Measurements from ENCODE around the gene POU3F2. TPM values are rescaled to one million over a fixed set of nuclear protein-coding genes. Genes with fewer than 3 reads are reported as not detected.
A peak's percentile ranks its signal among the peaks of the same experiment; 100 is the strongest.

POU3F2 gene
- total and polyA plus RNA-seq, 5 experiments from 2014 or later, result not detected

- DNase-seq (peak in 1 of 10 donors; percentile 34), ATAC-seq (peak; percentile 43 to 48)
- Mint-ChIP-seq H3K4me1 (peaks cover 43 to 72% (median 53%) of the 10 kb centered on the region in 4 donors), H3K9me3 (peaks cover 0 to 8% (median 0%) of the 10 kb centered on the region in 9 donors), H3K4me3 (peak overlapping the region; percentile 91 to 99 (median 94)), H3K27ac (no peak overlapping the region), H3K36me3 (peaks cover 0 to 17% (median 12%) of the 10 kb centered on the region in 3 donors), H3K27me3 (peaks cover 58 to 95% (median 70%) of the 10 kb centered on the region in 5 donors)
- POLR2A ChIA-PET, result no interaction called here
These were observed 1.4 kb upstream of the POU3F2 start for GRCh38 chr6:98833057-98833306.

DNA sequence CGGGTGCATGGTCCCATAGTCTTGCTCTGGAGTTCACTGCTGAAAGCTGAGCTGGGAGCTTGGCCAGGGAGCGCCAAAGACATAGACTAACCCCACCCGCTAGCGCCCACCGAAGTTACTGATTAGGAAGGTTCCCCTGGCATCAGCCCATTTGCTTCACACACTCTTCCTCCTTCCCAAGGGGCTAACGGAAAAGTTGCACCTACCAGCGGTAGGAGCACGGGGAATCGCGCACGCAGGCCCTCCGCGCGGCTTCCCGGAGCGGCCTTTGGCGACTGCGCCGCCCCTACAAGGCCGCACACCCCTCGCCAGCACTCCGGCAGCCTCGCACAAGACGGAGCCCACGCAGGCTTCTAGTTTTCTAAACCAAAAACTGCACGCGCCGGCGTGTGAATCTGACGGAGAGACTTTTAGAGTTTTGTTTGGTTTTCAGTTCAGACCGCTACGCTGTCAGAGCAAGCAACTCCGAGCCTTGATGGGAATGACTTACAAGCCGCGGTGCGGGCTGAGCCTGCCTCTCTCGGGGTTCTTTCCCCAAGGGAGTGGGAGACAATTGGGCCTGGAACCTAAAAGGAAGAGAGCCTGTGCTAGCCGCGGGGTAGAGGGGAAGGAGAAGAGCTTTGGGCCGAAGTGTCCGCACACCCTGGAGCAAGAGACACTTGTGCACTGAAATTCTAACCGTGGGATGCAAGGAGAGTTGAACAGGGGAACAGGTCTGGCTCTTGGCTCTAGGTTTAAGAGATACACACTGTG is 891 bp upstream of the POU3F2 start:
- Mint-ChIP-seq H3K4me1 (peaks cover 39 to 67% (median 50%) of the 10 kb centered on the region in 4 donors), H3K36me3 (peaks cover 0 to 17% (median 12%) of the 10 kb centered on the region in 3 donors), H3K27ac (peak overlapping the region in 5 of 10 donors; percentile 11 to 40 (median 31)), H3K27me3 (peaks cover 58 to 95% (median 70%) of the 10 kb centered on the region in 5 donors), H3K4me3 (peak overlapping the region; percentile 91 to 99 (median 94)), H3K9me3 (peaks cover 0 to 8% (median 0%) of the 10 kb centered on the region in 9 donors)
- peak; percentile 18 to 28 for ATAC-seq
- DNase-seq, result peak in 1 of 10 donors; percentile 42
- POLR2A ChIA-PET, result no interaction called here

GRCh38 chr6:98835149-98836024 is 1.0 kb downstream of the POU3F2 start:
- H3K4me3 Mint-ChIP-seq, result peak overlapping the region; percentile 49 to 77 (median 62)
- H3K27me3 Mint-ChIP-seq, result peaks cover 54 to 95% (median 71%) of the 10 kb centered on the region in 5 donors
- H3K27ac Mint-ChIP-seq, result peak overlapping the region in 2 of 10 donors; percentile 62 to 66
- ATAC-seq (peak in 1 of 2 donors; percentile 6), DNase-seq (no peak)
- peaks cover 0 to 8% (median 0%) of the 10 kb centered on the region in 9 donors for H3K9me3 Mint-ChIP-seq
- peaks cover 36 to 55% (median 41%) of the 10 kb centered on the region in 4 donors for H3K4me1 Mint-ChIP-seq
- H3K36me3 Mint-ChIP-seq, result peaks cover 0 to 17% (median 12%) of the 10 kb centered on the region in 3 donors
- POLR2A ChIA-PET, result no interaction called here

- ATAC-seq (no peak), DNase-seq (no peak)
- H3K9me3 Mint-ChIP-seq, result peaks cover 0 to 8% (median 0%) of the 10 kb centered on the region in 9 donors
- POLR2A ChIA-PET, result no interaction called here
- H3K4me1 Mint-ChIP-seq, result peaks cover 31 to 46% (median 34%) of the 10 kb centered on the region in 4 donors
- peak overlapping the region in 9 of 10 donors; percentile 49 to 77 (median 66) for H3K4me3 Mint-ChIP-seq
- peaks cover 0 to 17% (median 7%) of the 10 kb centered on the region in 3 donors for H3K36me3 Mint-ChIP-seq
- H3K27ac Mint-ChIP-seq, result peak overlapping the region in 2 of 10 donors; percentile 19 to 66
- peaks cover 51 to 95% (median 68%) of the 10 kb centered on the region in 5 donors for H3K27me3 Mint-ChIP-seq
These were observed 1.9 kb downstream of the POU3F2 start for GRCh38 chr6:98836025-98836961.

DNA sequence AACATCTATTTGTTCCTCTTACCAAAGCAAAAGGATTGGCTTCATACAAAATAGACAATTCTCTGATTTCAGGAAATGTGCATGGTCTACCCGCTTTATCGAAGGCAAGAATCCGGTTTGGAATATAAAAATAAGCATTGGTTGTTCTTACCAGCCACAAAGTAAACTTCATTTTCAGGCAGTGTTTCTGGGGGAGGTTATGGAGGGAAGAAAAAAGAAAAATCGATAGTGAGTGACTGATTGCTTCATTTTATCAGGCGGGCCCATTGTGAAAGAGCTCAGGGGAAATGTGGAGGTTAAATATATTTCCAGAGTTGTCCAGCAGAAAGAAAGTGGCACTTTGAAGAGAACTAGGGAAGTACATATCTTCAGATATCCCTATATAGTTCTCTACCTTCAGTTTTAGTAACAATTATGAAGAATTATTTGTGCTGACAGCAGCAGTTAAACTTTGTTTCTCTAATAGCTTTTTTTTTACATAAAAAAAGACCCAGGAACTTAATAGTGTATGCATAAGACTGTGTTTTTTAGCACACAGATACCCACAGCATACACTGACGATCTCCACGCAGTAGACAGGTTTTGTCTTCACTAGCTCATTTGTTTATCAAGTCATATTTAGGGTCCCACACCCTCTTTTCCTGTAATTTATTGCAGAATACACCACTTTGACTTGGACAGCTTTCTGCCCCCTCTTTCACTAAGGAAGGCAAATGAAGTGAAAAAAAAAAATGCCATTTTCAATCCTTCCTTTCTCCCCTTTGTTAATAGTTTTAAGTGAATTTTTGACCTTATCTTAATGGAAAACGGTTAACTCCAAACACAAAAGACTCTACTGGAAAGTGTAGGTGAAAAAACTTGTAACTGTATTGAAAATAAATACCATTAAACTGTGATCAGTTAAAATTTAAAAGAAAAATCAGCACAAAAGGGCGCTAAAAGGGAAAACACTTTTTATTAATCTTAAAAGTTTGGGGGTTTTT is 2.9 kb downstream of the POU3F2 start:
- Mint-ChIP-seq H3K27me3 (peaks cover 55 to 95% (median 72%) of the 10 kb centered on the region in 5 donors), H3K4me1 (peaks cover 27 to 36% (median 28%) of the 10 kb centered on the region in 4 donors), H3K36me3 (peaks cover 0 to 17% (median 7%) of the 10 kb centered on the region in 3 donors), H3K4me3 (peak overlapping the region in 7 of 10 donors; percentile 6 to 61 (median 20)), H3K27ac (no peak overlapping the region), H3K9me3 (peaks cover 0 to 8% (median 0%) of the 10 kb centered on the region in 9 donors)
- POLR2A ChIA-PET, result no interaction called here
- DNase-seq (no peak), ATAC-seq (no peak)

GRCh38 chr6:98838032-98838431 is 3.7 kb downstream of the POU3F2 start:
- peaks cover 24 to 34% (median 26%) of the 10 kb centered on the region in 4 donors for H3K4me1 Mint-ChIP-seq
- POLR2A ChIA-PET, result no interaction called here
- DNase-seq (no peak), ATAC-seq (no peak)
- H3K27me3 Mint-ChIP-seq, result peaks cover 53 to 95% (median 71%) of the 10 kb centered on the region in 5 donors
- no peak overlapping the region for H3K27ac Mint-ChIP-seq
- H3K4me3 Mint-ChIP-seq, result no peak overlapping the region
- H3K9me3 Mint-ChIP-seq, result peaks cover 0 to 8% (median 0%) of the 10 kb centered on the region in 9 donors
- peaks cover 0 to 17% (median 10%) of the 10 kb centered on the region in 3 donors for H3K36me3 Mint-ChIP-seq

- Mint-ChIP-seq H3K9me3 (peaks cover 0 to 8% (median 0%) of the 10 kb centered on the region in 9 donors), H3K4me3 (no peak overlapping the region), H3K27me3 (peaks cover 48 to 95% (median 67%) of the 10 kb centered on the region in 5 donors), H3K27ac (no peak overlapping the region), H3K4me1 (peaks cover 19 to 34% (median 22%) of the 10 kb centered on the region in 4 donors), H3K36me3 (peaks cover 0 to 17% (median 6%) of the 10 kb centered on the region in 3 donors)
- POLR2A ChIA-PET, result no interaction called here
- ATAC-seq (no peak), DNase-seq (no peak)
These were observed 4.6 kb downstream of the POU3F2 start for GRCh38 chr6:98838975-98839374.

GRCh38 chr6:98839781-98840361 is 5.5 kb downstream of the POU3F2 start:
- Mint-ChIP-seq H3K9me3 (peaks cover 0 to 8% (median 0%) of the 10 kb centered on the region in 9 donors), H3K36me3 (peaks cover 0 to 17% (median 6%) of the 10 kb centered on the region in 3 donors), H3K4me3 (no peak overlapping the region), H3K27ac (no peak overlapping the region), H3K27me3 (peaks cover 53 to 97% (median 75%) of the 10 kb centered on the region in 5 donors), H3K4me1 (peaks cover 21 to 35% (median 29%) of the 10 kb centered on the region in 4 donors)
- POLR2A ChIA-PET, result no interaction called here
- no peak for DNase-seq
- ATAC-seq, result no peak

DNA sequence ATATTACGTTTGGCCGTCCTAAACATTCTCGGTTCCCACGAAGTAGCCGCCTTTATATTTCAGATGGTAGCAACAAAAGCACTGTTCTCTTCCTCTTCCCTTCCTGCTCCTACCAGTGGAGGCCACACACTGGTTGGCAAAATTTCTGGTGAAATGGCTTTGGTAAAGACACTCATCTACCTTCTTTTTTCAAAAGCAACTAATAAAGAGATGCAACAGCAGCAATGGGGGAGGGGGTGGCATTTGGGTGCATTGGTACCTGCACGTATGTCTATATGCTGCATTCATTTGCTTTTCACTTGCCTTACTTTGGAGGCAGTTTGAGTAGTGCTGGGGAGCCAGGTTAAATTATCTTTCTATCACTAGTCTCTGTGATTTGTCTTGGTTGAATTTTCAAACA is 6.0 kb downstream of the POU3F2 start:
- POLR2A ChIA-PET, result no interaction called here
- peak overlapping the region in 1 of 10 donors; percentile 0 for H3K27ac Mint-ChIP-seq
- peaks cover 53 to 100% (median 75%) of the 10 kb centered on the region in 5 donors for H3K27me3 Mint-ChIP-seq
- DNase-seq (no peak), ATAC-seq (no peak)
- H3K36me3 Mint-ChIP-seq, result peaks cover 0 to 17% (median 6%) of the 10 kb centered on the region in 3 donors
- peaks cover 0 to 8% (median 0%) of the 10 kb centered on the region in 9 donors for H3K9me3 Mint-ChIP-seq
- H3K4me1 Mint-ChIP-seq, result peaks cover 21 to 38% (median 31%) of the 10 kb centered on the region in 4 donors
- H3K4me3 Mint-ChIP-seq, result no peak overlapping the region

DNA sequence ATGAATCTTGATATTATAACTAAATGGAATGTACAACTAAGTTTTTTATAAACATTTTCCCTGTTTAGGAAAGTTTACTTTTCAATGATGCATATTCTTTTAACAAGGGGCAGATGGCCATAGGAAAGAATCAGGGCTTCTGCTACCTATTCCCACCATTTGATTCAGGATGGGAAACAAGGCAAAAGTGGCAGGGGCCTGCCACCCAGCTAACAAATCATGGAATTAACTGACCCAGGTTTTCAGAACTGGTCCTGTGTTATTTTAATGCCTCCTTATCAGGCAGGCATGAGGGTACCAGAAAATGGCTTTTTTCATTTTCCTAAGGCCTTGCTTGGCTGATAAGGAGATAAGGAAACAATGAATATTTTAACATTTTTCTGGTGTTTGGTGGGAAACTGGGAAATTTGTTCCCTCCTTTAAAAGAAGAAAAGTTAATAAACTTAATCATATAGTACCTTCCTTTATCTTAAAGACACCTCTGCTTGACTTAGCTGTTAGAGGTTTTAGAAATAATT is 6.7 kb downstream of the POU3F2 start:
- H3K27me3 Mint-ChIP-seq, result peaks cover 56 to 100% (median 77%) of the 10 kb centered on the region in 5 donors
- peaks cover 24 to 38% (median 33%) of the 10 kb centered on the region in 4 donors for H3K4me1 Mint-ChIP-seq
- no peak for ATAC-seq
- POLR2A ChIA-PET, result no interaction called here
- peaks cover 0 to 8% (median 0%) of the 10 kb centered on the region in 9 donors for H3K9me3 Mint-ChIP-seq
- H3K36me3 Mint-ChIP-seq, result peaks cover 0 to 13% (median 6%) of the 10 kb centered on the region in 3 donors
- no peak overlapping the region for H3K4me3 Mint-ChIP-seq
- DNase-seq, result no peak
- H3K27ac Mint-ChIP-seq, result no peak overlapping the region
